A549 (cell line): ENCODE data around the gene CHIT1. TPM values are rescaled to one million over a fixed set of nuclear protein-coding genes. Genes with fewer than 3 reads are reported as not detected.

Experiments
- ATAC-seq, 2 experiments: fragments of 200-7000 bp in 1 of 2; fragments of >200 bp in 1 of 2; cut with Nextera tagmentation in 1 of 2; cut with Tn5 transposase in 1 of 2; 3 replicates each; pipeline versions ENCODE4 v1.8.0 to v1.9.1; 2018 to 2020; ENCODE audit warnings: mild to moderate bottlenecking in 1 of 2, moderate library complexity in 1 of 2
- CTCF ChIA-PET: fragments of 300-600 bp; sonication (Branson Sonifier 250); formaldehyde crosslinking; extraction: SDS; loops from one replicate; lab custom pipeline; 2021; ENCODE audit warnings: antibody characterized with exemption, inconsistent platforms; lab: Yijun Ruan, JAX
- POLR2A ChIA-PET: fragments of 350-600 bp; formaldehyde crosslinking; extraction: SDS; loops from one replicate; lab custom pipeline; 2021; ENCODE audit warnings: antibody characterized with exemption, inconsistent platforms; lab: Yijun Ruan, JAX
- DNase-seq, 2 experiments: peaks; one replicate each; pipeline versions ENCODE4 v3.0.0 to v3.0.0-alpha.2; 2011 to 2016; ENCODE audit warnings: low read depth in 1 of 2, low spot score in 1 of 2
- FAIRE-seq: peaks from 2 replicates; lab custom pipeline; 2011; peaks lifted over from hg19 to GRCh38; lab: Jason Lieb, UNC
- H3K27ac ChIP-seq, 2 experiments: fragments of >200 bp; sonication (Bioruptor Twin); formaldehyde crosslinking; 3 replicates each; pipeline ENCODE4 v1.5.1; 2016 to 2017
- H3K4me1 ChIP-seq: fragments of >200 bp; sonication (Bioruptor Twin); formaldehyde crosslinking; 3 replicates; pipeline ENCODE4 v1.6.1; 2016
- H3K4me2 ChIP-seq: fragments of >200 bp; sonication (Bioruptor Twin); formaldehyde crosslinking; 3 replicates; pipeline ENCODE4 v1.6.1; 2016
- H3K4me3 ChIP-seq: fragments of >200 bp; sonication (Bioruptor Twin); formaldehyde crosslinking; 3 replicates; pipeline ENCODE4 v1.5.1; 2016
- H3K9me3 ChIP-seq: fragments of >200 bp; sonication (Bioruptor Twin); formaldehyde crosslinking; 3 replicates; pipeline ENCODE4 v1.6.1; 2016
- ATOH8 ChIP-seq: fragments of 250-450 bp; sonication (Bioruptor Pico); IDR thresholded peaks from 2 replicates; pipeline ENCODE4 v1.5.0; 2020; ENCODE audit warnings: low read depth, mild to moderate bottlenecking, moderate library complexity
- BCL3 ChIP-seq: fragments of >200 bp; sonication (Bioruptor Twin); formaldehyde crosslinking; IDR thresholded peaks from 3 replicates; pipeline ENCODE4 v1.6.1; 2016
- CEBPB ChIP-seq, 2 experiments: fragments of >200 bp in 1 of 2; sonication (Bioruptor Twin) in 1 of 2; formaldehyde crosslinking in 1 of 2; IDR thresholded peaks; 2 replicates each; pipeline ENCODE4 v1.6.1; 2012 to 2016
- CHD4 ChIP-seq: fragments of 200-600 bp; sonication (generic); IDR thresholded peaks from 2 replicates; pipeline ENCODE4 v1.6.1; 2016; ENCODE audit warnings: antibody characterized with exemption, mild to moderate bottlenecking, borderline replicate concordance
- EHMT2 ChIP-seq: fragments of 200-600 bp; sonication (generic); IDR thresholded peaks from 2 replicates; pipeline ENCODE4 v1.6.1; 2016; ENCODE audit warnings: antibody characterized with exemption, low read depth, mild to moderate bottlenecking, moderate library complexity
- FOSL2 ChIP-seq, 2 experiments: fragments of 450-650 bp in 1 of 2; fragments of >200 bp in 1 of 2; sonication (Bioruptor Twin) in 1 of 2; formaldehyde crosslinking; IDR thresholded peaks; 2 replicates each; pipeline versions ENCODE4 v1.5.0 to v1.6.1; 2016 to 2020; ENCODE audit warnings: mild to moderate bottlenecking in 1 of 2, moderate library complexity in 1 of 2
- KDM5A ChIP-seq: fragments of 200-600 bp; sonication (generic); IDR thresholded peaks from 2 replicates; pipeline ENCODE4 v1.6.1; 2016; ENCODE audit warnings: antibody characterized with exemption, mild to moderate bottlenecking
- MAFK ChIP-seq: fragments of 450-650 bp; IDR thresholded peaks from 2 replicates; pipeline ENCODE4 v1.6.1; 2014; ENCODE audit not compliant: partially characterized antibody
- PBX3 ChIP-seq: IDR thresholded peaks from 2 replicates; pipeline ENCODE4 v1.6.1; 2012
- POLR2AphosphoS2 ChIP-seq: conservative IDR thresholded peaks from 2 replicates; pipeline ENCODE4 v1.6.1; 2012; ENCODE audit warnings: low read length, improper control_type of control experiment, inconsistent platforms
- RAD21 ChIP-seq, 2 experiments: fragments of >200 bp in 1 of 2; sonication (Bioruptor Twin) in 1 of 2; formaldehyde crosslinking in 1 of 2; IDR thresholded peaks in 1 of 2; conservative IDR thresholded peaks in 1 of 2; 2 replicates in 1 of 2; 3 replicates in 1 of 2; pipeline ENCODE4 v1.6.1; 2012 to 2018; ENCODE audit warnings: inconsistent platforms in 1 of 2
- RARB ChIP-seq: fragments of 250-450 bp; sonication (Bioruptor Pico); IDR thresholded peaks from 2 replicates; pipeline ENCODE4 v1.8.0; 2021; ENCODE audit warnings: mild to moderate bottlenecking, moderate library complexity
- REST ChIP-seq: fragments of 200-600 bp; sonication (generic); IDR thresholded peaks from 2 replicates; pipeline ENCODE4 v1.6.1; 2016; ENCODE audit warnings: antibody characterized with exemption, mild to moderate bottlenecking, moderate library complexity
- RNF2 ChIP-seq: fragments of 200-600 bp; sonication (generic); IDR thresholded peaks from 2 replicates; pipeline ENCODE4 v1.6.1; 2016; ENCODE audit warnings: low read depth, mild to moderate bottlenecking, antibody characterized with exemption, moderate library complexity, borderline replicate concordance
- SMC3 ChIP-seq: fragments of >200 bp; sonication (Bioruptor Twin); formaldehyde crosslinking; IDR thresholded peaks from 3 replicates; pipeline ENCODE4 v1.6.1; 2018; ENCODE audit warnings: inconsistent platforms
- SREBF2 ChIP-seq: fragments of 450-650 bp; IDR thresholded peaks from 2 replicates; pipeline ENCODE4 v1.6.1; 2014; ENCODE audit warnings: mild to moderate bottlenecking, moderate library complexity
- TP53 ChIP-seq: fragments of 250-450 bp; sonication (Bioruptor Pico); IDR thresholded peaks from 2 replicates; pipeline ENCODE4 v1.5.0; 2021; ENCODE audit warnings: mild to moderate bottlenecking, moderate library complexity
- USF2 ChIP-seq: fragments of 450-650 bp; IDR thresholded peaks from 2 replicates; pipeline ENCODE4 v1.6.1; 2014; ENCODE audit warnings: antibody characterized with exemption
- WGBS: methylation state at CpG from one replicate; pipeline ENCODE4 v1.1.6; 2017; ENCODE audit errors: missing lambda C conversion rate; 5-methylcytosine and 5-hydroxymethylcytosine counted together
- polyA plus RNA-seq, 4 experiments: library from polyadenylated mRNA; depleted of rRNA in 3 of 4; stranded (reverse); fragments of >200 nt; fragmentation: RNase III in 1 of 4; extraction: RNeasy Plus Mini Kit Qiagen cat#74134 plus additional on column Dnase treatment in 1 of 4; gene quantifications; 2 replicates in 3 of 4; 3 replicates in 1 of 4; pipeline ENCODE4 v1.2.3, GENCODE V29; 2011 to 2017

Gene CHIT1
- polyA plus RNA-seq, 2 of the 4 experiments (the other 2 are of a cell fraction) = not detected

GRCh38 chr1:203181586-203182386 lies 47.7 kb downstream of the CHIT1 start:
- no peaks in the 10 kb centered on the region for H3K9me3 ChIP-seq
- ATAC-seq = no peak
- no peak overlapping the region for H3K4me2 ChIP-seq
- peaks cover 22% of the 10 kb centered on the region for H3K4me1 ChIP-seq
- no peak overlapping the region for H3K4me3 ChIP-seq
- FAIRE-seq = no peak
- no peak overlapping the region for H3K27ac ChIP-seq
- CTCF ChIA-PET = interaction anchor here (1.3 to 2.4 kb wide), 8 partner anchors 9 to 159 kb away, joined by 3 to 11 read pairs (median 4); no protein-coding TSS in a partner anchor
- no peak for TF ChIP-seq KDM5A
- TF ChIP-seq SREBF2 = no peak
- no peak for TF ChIP-seq REST
- no peak for TF ChIP-seq CEBPB (IDR thresholded peaks at IDR 0.05)
- no peak for TF ChIP-seq CHD4
- POLR2A ChIA-PET = no interaction called here
- WGBS = 65% methylated on average over 9 of the region's 10 CpGs
- DNase-seq = no peak

- DNase-seq = no peak
- no peak for FAIRE-seq
- CTCF ChIA-PET = interaction anchor here (1.3 to 13.2 kb wide), 6 partner anchors 8 to 141 kb away, joined by 3 to 188 read pairs (median 4); no protein-coding TSS in a partner anchor
- ATAC-seq = no peak
- TF ChIP-seq TP53 (CRISPR knock-in tag) = no peak
- TF ChIP-seq RAD21 (conservative IDR thresholded peaks at IDR 0.05 in 1 of 2, IDR thresholded peaks at IDR 0.05 in 1 of 2) = no peak
- no peak for TF ChIP-seq PBX3
- no peak for TF ChIP-seq RARB (CRISPR knock-in tag)
- TF ChIP-seq SMC3 = no peak
- no peak for TF ChIP-seq FOSL2 (IDR thresholded peaks at IDR 0.05)
- no peak for TF ChIP-seq FOSL2 (CRISPR knock-in tag; IDR thresholded peaks at IDR 0.05)
- TF ChIP-seq USF2 = no peak
- TF ChIP-seq BCL3 = no peak
- TF ChIP-seq EHMT2 = no peak
- no peak for TF ChIP-seq POLR2AphosphoS2
- TF ChIP-seq MAFK = no peak
- no peak for TF ChIP-seq KDM5A
- TF ChIP-seq ATOH8 (CRISPR knock-in tag) = no peak
- no peak for TF ChIP-seq REST
- no peak for TF ChIP-seq RNF2
- TF ChIP-seq, all 56 proteins: peak for 0
- no peaks in the 10 kb centered on the region for H3K9me3 ChIP-seq
- POLR2A ChIA-PET = no interaction called here
- H3K27ac ChIP-seq = no peak overlapping the region
- peaks cover 27% of the 10 kb centered on the region for H3K4me1 ChIP-seq
- 74% methylated on average over 10 of the region's 11 CpGs for WGBS
- no peak overlapping the region for H3K4me2 ChIP-seq
- no peak overlapping the region for H3K4me3 ChIP-seq
Measured at GRCh38 chr1:203180611-203181330, 48.7 kb downstream of the CHIT1 start.
